ENCODE measurements around the gene CCL8. TPM values are rescaled to one million over a fixed set of nuclear protein-coding genes. Genes with fewer than 3 reads are reported as not detected.

The CCL8 gene
- total and polyA plus RNA-seq, 8 donors: 0.31 to 7.3 (median 0.70) TPM

DNA sequence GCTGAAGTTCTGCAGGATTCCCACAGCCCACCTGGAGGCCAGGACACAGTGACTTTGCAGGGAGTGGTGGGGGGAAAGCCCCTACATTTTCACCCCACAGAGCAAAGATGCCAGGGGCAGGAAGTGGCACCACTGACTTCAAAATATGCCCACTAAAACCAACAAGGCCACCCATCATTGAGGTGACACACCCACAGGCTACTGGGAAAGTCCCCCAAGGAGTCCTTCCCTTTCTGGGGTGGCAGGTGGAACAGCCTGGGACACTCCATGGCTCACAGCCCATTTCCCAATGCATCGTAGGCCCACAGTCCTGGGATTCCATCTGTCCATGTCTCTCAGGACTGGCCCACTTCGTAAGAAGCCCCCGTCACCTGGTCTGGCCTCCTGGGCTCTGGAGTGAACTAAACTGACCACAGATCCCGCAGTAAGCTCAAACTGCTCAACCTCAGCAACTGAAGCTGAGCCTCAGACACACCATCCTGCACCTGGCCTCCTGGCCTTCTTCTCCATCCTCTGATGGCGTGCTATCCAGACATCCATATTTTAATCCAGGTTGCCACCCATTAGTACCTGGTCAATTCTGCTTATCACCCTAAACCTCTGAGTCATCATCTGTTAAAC is 51.3 kb downstream of the CCL8 start:
- DNase-seq: no peak
- Histone ChIP-seq H3K9me3 (no peaks in the 10 kb centered on the region), H3K36me3 (no peaks in the 10 kb centered on the region), H3K4me3 (no peak overlapping the region), H3K4me1 (peaks cover 0 to 43% of the 10 kb centered on the region in 2 donors), H3K27me3 (no peaks in the 10 kb centered on the region), H3K27ac (no peak overlapping the region)
- TF ChIP-seq, protein P1, sequence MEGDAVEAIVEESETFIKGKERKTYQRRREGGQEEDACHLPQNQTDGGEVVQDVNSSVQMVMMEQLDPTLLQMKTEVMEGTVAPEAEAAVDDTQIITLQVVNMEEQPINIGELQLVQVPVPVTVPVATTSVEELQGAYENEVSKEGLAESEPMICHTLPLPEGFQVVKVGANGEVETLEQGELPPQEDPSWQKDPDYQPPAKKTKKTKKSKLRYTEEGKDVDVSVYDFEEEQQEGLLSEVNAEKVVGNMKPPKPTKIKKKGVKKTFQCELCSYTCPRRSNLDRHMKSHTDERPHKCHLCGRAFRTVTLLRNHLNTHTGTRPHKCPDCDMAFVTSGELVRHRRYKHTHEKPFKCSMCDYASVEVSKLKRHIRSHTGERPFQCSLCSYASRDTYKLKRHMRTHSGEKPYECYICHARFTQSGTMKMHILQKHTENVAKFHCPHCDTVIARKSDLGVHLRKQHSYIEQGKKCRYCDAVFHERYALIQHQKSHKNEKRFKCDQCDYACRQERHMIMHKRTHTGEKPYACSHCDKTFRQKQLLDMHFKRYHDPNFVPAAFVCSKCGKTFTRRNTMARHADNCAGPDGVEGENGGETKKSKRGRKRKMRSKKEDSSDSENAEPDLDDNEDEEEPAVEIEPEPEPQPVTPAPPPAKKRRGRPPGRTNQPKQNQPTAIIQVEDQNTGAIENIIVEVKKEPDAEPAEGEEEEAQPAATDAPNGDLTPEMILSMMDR (IDR thresholded peaks at IDR 0.05): no peak
- no peak for ATAC-seq
- intact Hi-C loops (cut with DNase I): no loop called here

DNA sequence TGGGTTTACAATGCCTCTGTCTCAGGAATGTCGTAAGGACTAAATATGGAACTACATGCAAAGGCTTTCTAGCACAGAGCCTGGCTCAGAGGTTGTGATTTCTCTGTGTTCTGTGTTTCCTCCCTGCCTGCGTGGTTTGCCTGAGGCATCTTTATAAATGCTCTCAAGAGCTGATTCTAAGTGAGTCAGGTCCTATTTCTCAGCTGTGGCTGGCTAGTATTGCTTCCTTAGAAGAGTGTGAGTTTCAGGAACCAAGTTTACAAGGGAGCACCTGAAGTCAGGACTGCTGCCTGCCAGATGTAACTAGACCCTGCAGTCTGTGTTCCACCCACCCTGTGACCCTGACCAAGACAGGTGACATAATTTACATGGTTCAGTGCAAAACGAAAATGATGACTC is 51.8 kb downstream of the CCL8 start:
- no peaks in the 10 kb centered on the region for H3K36me3 ChIP-seq
- intact Hi-C loops (cut with DNase I): no loop called here
- no peak overlapping the region for H3K4me3 ChIP-seq
- no peaks in the 10 kb centered on the region for H3K9me3 ChIP-seq
- ATAC-seq: no peak
- H3K4me1 ChIP-seq: peaks cover 0 to 43% of the 10 kb centered on the region in 2 donors
- no peaks in the 10 kb centered on the region for H3K27me3 ChIP-seq
- TF ChIP-seq, protein P1 (IDR thresholded peaks at IDR 0.05): no peak
- no peak overlapping the region for H3K27ac ChIP-seq
- DNase-seq: no peak

Other genes with a start within 250 kb of the CCL8 start
- gene CCL2, start 64.2 kb upstream of the CCL8 start, total RNA-seq: 100 to 1,000 TPM in 1 of 2 donors, 10 to 100 TPM in 1; 50.0 to 444 TPM
- 10 to 100 TPM; 47.4 to 66.1 (median 56.7) TPM for gene CCL2, start 64.2 kb upstream of the CCL8 start, polyA plus RNA-seq (ENCODE audit: insufficient read length in 6 of 6)
- gene CCL7, start 49.2 kb upstream of the CCL8 start, total RNA-seq: 1 to 10 TPM in 1 of 2 donors, under 1 TPM in 1; 0.96 to 3.7 TPM
- gene CCL7, start 49.2 kb upstream of the CCL8 start, polyA plus RNA-seq (ENCODE audit: insufficient read length in 6 of 6): not detected
- under 1 TPM; 0.32 to 0.42 TPM for gene CCL11, start 33.7 kb upstream of the CCL8 start, total RNA-seq
- under 1 TPM; 0.20 to 0.99 (median 0.52) TPM for gene CCL11, start 33.7 kb upstream of the CCL8 start, polyA plus RNA-seq (ENCODE audit: insufficient read length in 6 of 6)
- 10 to 100 TPM; 29.0 to 29.3 TPM for gene CCL13, start 37.0 kb downstream of the CCL8 start, total RNA-seq
- 1 to 10 TPM in 3 of 6 donors, under 1 TPM in 2, not detected in 1; 0.74 to 1.9 (median 1.0) TPM for gene CCL13, start 37.0 kb downstream of the CCL8 start, polyA plus RNA-seq (ENCODE audit: insufficient read length in 6 of 6)
- gene CCL1, start 43.8 kb downstream of the CCL8 start, total RNA-seq: not detected
- not detected for gene CCL1, start 43.8 kb downstream of the CCL8 start, polyA plus RNA-seq (ENCODE audit: insufficient read length in 6 of 6)

Measured in left lung (tissue), 10 donors.